GM21619 (cell line): ENCODE results near the gene NECTIN1.

Source experiments
- ATAC-seq: cut with Tn5 transposase; IDR thresholded peaks from one replicate; pipeline ENCODE4 v1.9.1; 2021; ENCODE audit not compliant: unreplicated experiment

Gene NECTIN1

DNA sequence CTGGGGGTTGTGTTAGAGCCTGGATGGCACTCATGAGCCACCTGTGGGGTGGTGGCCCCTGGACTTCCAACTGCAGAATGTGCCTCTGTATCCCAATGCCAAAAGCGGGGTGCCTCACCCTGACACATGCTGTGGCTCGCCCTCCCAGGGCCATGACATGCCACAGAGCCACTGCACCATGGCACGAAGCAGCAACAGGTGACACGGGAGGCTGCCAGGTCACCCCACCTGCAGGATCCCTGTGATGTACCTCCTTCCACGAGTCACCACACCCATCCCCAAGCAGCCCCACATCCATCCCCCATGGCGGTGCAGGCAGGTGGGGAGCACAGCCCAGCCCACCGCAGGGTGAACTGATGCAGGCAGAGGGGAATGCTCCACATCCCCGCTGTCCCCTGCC, 14.8 kb downstream of the NECTIN1 start:
- ATAC-seq, result no peak

DNA sequence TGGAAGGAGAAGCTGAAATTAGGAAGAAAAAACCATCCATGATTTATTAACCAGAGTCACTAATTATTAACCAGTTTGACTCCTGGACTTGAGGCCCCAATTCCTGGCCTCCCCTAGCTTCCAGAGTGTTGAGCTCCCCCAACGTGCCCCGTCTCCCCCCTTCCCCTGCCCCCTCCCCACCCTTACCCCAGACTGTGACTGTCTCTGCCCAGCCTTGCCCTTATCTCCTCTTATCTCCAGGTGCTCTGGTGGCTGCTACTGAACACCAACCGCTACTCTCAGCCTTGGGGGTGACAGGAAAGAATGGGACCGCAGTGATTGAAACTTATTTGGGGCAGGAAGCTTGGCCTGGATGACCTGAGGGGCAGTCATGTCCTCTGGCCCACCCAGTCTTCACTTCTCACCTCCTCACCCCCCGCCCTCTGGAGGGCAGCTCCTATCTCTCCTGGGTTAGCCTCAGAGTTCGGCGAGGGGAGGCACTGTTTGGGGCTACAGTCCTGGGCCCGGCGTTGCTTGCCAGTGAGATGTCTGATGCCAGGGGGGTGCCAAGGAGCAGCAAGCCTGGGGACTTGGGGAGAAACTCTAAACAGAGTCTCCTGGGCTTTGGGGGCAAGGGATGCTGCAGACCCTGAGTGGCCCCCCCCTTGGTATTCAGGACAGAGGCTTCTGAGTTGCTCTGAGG, 15.5 kb downstream of the NECTIN1 start:
- no peak for ATAC-seq

DNA sequence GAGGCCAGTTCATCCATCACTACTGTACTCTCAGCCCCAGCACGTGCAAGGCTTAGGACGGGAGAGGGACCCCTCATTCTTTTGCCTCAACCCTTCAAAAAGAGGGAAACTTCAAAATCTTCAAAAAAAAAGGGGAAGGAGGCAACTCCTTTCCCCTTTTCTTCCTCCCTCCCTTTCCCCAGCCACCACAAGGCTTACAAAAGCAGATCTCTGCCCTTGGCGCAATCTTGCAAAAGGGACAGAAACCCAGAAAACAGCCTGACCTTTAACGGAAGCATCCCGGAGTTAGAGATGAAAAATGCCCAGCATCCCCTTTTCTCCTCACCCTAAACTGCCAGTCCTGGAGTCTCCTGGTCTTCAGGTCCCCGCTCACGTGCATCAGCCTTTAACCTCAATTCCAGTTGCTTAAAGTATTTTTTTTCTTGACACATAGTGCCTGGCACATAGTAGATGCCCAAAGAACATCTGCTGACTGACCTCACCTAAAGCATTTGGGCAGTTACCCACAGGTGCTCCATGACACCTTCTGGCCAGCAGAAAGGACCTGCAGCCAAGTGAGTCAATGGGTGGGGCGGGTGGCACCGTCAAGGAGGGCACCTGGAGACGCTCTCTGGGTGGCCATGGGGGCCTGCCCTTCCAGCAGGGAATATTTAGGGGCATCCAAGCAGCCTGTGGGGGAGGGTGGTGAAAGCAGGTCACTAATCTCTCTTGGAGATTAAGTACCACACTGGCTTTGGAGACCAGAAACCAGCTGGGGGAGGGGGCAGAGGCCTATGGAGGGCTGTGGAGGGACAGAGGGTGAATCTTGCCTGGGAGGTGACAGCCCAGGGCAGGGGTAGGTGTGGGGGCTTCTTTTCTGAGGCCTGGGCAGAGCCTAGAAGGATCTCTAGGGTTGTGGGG, 16.3 kb downstream of the NECTIN1 start:
- ATAC-seq, result no peak

DNA sequence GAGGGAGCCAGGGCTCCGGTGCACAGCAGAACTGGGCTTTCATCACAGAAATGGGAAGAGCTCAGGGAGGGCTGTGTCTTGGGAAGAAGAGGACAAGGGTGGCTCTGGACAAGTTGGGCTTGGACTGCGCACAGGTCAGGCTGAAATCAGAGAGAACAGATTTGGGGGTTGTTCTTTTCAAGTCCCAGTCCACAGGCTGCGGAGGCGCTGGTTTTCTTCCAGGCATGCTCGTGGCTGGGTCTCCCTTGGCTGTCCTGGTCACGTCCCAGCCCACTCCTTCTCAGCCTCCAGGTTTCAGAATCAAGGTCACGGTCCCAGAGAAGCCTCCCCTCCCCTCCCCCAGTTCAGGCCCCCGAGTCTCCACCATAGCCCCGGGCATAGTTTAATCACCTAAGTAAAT, 17.0 kb downstream of the NECTIN1 start:
- no peak for ATAC-seq

DNA sequence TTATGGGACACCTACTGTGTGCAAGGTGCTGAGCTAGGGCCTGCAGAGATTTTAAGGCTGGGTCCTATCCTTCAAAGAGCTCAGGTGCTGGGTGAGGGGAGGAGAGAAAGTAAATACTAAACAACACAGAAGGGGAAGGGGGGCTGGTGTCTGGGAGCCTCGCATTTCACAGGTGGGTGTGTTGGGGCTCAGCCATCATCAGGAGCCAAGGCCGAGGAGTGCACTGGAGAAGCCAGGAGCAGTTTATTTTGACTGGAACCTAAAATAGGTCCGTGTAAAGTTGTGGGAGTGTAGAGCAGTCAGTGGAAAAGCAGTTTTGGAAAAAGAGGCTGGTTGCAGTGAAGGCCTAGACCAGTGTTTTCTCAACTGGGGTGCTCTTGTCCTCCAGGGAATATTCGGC, 17.5 kb downstream of the NECTIN1 start:
- ATAC-seq, result no peak

DNA sequence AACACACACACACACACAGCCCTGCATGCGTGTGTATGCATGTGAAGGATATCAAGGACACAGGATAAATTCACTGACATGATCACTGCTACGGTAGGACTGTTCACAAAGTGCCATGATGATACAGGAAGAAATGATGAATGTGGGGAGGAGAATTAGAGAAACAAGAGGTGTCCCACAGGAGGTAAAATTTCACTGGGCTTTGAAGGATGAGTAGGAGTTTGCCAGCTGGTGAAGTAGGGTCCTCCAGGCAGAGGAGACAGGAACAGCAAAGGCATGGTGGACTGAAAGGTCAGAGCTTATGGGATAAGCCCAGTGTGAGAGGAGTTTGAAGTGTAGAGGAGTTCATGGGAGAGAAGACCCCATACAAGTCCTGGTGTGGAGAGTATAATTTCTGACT, 18.6 kb downstream of the NECTIN1 start:
- no peak for ATAC-seq

DNA sequence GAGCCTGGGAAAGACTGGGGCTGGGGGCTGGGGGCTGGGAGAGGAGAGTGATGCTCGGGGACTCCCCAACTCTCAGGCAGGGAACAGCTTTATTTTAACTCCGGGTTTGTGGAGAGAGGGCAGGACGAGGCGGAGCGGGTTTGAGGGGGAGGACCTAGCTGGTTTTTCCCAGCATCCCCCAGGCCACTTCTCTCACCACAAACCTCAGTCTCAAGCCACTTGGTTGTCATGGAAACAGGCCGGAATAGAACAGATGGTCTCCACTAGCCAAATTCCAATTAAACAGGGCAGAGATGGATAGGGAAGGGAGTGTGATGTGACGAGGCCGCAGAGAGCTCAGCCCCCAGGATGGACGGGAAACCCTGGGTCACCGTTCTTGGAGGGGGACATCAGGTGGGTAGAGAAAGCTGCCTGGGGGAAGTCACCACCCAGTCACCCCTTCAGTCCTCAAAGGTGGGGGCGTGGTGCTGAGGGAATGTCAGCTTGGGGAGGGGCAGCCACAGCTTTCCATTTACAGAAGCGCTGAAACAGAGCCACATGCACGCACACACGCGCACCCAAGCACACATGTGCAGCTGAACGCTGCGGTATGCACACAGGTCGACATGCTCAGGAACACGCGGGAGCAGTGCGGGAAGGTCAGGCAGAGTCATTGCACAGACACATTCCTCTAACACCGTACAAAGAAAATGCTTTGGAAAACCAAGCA, 19.2 kb downstream of the NECTIN1 start:
- no peak for ATAC-seq

DNA sequence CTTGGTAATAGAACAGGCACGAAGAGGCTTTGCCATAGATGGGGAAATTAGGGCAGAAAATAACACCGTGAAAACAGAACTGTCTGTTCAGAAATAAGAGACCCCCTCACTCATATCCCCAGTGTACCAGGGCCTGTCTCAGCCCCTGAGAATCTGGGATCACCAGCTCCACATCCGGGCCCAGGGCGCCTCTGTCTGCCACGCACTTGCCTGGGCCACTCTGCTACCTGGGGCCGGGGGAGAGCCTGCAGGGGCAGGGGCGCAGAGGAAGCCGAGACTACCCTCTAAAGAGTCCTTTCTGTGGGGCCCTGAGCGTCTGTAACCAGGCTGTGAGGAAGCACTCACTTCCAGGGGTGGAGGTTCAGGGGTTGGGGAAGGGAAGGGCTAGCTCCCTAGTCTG, 19.8 kb downstream of the NECTIN1 start:
- ATAC-seq, result no peak

DNA sequence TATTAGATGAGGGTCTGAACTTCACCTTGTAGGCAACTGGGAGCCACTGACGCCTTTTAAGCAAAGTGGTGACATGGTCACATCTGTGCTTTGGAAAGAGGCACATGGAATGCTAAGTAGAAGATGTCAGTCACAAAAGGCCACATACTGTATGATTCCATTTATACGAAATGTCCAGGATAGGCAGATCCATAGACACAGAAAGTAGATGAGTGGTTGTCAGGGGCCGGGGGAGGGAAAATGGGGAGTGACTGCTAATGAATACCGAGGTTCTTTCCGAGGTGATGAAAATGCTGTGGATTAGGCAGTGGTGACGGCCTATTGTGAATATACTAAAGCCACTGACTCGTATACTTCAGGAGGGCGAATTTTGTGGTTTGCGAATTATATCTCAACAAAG, 20.6 kb downstream of the NECTIN1 start:
- ATAC-seq, result no peak

DNA sequence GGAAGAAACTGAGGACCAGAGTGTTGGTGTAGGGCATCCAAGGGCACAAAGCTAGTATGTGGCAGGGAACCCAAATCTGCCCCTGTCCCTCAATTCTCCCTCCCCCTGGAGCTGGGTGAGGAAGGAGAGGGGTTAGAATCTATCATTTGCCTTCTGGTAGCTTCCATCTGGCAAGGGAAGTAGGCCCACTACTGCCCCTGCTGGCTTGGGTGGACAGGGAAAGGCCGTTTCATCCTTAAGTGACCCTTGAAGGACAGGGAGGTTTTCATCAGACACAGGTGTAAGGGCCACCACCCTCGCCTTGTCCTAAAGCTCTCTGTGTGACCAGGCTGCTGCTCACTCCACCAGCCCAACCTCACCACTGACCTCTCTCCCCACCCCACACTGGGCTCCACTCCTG, 22.1 kb downstream of the NECTIN1 start:
- no peak for ATAC-seq

DNA sequence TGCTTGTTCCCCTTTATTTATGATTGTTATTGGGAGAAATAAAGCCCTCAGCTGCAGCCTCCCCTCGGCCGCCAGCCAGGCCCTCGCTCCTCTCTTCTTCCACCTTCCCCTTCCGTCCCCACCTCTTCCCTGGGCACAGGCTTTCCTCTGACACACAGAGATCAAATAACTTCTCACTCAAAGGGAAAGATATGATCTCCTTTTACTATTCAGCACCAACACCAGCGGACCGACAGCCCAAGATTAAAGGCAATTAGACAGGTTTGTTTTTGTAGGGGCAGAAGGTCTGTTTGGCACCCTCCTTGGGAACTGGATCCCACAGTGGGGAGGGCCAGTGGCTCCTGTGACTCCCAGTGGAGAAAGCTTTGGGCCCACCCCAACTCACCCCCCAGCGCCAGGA, 23.0 kb downstream of the NECTIN1 start:
- ATAC-seq, result no peak

DNA sequence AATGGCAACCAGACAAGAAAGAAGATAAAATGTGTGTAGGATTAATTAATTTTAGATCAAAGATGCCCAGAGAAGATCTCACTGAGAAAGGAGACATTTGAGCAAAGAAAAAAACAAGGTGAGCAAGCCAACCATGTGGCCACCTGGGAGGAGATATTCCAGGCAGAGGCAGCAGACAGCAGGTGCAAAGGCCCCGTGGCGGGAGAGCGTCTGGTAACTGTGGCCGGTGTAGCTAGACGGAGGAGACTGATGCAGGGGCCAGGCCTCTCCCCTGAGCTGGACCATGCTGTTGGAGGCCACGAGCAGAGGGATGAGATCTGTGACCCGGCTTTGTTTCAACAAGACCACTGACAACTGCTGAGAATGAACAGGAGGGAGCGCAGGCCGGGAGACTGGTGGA, 23.6 kb downstream of the NECTIN1 start:
- no peak for ATAC-seq

DNA sequence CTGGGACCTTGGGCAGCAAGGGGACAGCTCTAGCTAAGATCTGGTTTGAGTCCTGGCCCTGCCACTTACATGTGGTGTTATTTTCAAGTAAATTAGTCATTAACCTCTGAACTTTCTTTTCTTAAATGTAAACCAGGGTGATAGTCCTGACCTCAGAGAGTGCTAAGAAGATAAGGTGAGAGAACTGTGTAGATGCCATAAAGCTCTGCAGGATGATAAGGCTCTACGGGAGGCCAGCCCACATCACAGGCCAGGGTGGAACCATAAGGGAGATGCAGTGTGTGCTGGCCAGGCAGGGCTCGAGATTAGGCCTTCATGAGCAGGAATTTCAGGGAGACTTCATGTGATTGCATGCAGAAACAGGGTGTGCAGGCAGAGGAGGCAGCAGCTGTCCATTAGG, 24.2 kb downstream of the NECTIN1 start:
- no peak for ATAC-seq

DNA sequence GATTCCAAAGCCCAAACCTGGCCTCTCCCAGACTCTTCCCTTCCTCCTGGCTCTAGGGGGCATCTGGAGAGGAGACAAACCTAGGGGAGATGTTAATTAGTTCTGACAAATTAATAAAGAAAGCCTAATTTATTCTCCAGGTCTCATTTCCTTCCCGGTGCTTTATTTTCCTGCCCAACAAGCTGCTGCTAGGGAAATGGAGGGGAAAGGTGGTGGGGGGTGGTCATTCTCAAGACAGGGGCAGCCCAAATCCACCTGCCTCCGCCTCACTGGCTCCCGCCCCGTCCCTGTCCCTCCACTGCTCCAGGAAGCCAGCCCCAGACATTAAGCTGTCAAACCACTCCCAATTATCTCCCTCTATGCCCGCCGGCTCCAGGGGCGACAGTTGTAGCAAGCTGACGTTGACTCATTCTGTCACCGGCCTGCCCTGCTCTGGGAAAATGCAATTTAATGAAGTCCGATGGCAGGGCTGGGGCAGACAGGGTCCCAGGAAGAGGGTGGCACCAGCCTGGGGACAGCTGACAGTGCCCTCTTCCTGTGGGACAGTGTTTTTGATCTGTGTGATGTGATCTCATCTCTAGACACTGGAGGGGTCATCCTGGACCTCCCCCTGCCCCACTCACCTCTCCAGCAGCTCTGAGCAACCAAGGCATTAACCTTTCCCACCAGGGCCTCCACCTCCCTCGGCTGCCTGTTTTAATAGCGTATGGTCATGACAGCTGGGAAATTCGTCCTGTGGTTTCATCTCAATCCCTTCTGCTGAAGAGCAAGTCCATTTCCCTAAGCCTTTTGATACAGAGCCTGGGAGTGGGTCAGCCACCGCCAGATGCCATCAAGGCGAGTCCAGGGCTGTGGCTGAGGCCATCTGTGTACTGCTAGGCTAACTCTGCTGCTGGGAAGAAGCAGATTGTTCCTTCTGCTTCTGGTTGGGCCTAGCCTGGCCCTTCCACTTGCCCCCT, 27.1 kb downstream of the NECTIN1 start:
- no peak for ATAC-seq

DNA sequence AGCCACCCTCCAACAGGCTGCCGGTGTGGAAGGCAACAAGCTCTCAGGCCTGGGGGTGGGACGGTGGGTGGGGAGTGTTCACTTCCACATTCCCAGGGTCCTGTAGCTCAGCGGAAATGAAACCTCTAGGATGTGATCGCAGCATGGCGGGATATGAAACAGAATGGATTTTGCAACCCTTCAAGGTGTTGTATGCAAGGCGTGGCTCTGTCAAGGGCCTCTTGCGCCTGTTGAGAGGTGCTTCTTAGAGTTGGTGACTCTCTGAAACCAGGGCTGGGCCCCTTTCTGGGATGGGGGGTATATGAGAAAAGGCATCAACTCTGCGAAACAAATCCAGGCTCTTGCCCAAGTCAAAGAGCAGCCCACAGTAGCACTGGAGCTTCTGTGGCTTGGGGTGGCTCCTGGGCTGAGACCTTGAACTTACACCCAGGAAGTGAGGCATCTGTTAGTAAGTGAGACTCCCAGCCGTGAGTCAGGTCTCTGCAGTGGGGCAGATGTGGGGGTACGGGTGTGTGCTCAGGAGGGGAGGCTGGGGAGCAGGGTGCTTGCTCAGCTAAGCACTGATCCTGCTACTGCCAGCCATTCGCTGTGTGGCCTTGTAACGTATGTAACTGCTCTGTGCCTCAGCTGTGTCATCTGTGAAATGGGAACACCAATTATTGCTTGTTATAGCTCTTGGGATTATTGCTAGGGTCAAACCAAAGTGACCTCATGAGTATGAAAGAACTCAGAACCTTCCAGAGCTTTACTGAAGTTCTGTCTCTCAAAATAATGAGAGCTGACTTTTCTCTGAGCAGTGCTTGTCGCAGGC, 28.3 kb downstream of the NECTIN1 start:
- ATAC-seq, result no peak

DNA sequence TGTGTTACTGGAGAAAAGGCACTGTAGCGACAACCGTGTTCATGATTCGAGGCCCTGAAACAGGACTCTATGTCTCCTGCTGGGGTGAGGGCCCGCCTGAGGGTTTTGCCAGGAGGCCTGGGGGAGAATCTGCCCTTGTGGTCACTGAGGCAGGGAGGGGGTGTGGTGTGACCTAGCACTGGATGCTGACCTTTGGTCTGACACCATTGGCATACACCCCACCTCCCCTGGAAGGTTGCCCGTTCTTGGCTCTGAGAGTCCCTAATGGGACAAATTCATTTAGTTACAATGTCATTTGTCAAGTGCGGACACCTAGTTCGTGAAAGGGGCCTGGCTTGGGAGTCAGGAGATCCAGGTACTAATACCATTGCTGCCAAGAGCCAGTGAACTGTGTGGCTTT, 29.0 kb downstream of the NECTIN1 start:
- ATAC-seq, result no peak

DNA sequence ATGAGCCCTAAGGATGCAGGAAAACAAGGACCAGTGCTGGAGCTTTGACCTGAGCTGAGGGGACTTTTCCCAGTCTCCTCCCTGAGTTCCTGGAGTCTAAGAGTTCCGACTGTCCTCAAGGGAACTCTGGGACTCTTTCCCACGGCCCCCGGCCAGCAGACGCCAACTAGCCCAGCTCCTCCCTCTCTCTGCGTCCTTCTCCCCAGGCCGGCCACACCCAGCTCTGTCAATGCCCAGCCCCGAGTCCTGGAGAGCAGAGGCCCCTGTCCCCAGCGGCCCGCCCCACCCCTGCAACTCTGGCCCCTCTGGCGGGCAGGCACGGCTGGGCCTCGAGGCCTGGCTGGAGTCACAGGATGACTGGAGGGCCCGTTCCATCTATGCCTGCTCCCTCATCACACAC, 29.8 kb downstream of the NECTIN1 start:
- no peak for ATAC-seq

DNA sequence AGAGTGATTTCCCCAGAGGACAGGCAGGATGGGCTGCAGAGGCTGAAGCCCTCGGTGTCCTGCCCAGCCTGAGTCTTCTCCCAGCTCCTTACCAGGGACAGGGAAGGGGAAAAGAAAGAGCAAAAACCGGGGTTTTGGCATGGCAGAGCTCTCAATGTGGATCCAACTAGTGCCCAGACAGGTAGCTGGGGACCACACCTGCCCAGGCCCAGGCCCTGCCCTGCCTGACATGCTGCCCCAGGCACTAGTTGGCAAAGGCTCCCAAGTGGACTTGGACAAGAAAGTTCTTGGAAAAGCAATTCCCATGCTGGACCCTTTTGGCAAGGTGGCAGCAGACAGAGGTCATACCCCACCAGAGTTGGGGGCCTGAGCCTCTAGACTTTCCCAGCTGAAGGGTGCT, 31.1 kb downstream of the NECTIN1 start:
- ATAC-seq, result no peak

DNA sequence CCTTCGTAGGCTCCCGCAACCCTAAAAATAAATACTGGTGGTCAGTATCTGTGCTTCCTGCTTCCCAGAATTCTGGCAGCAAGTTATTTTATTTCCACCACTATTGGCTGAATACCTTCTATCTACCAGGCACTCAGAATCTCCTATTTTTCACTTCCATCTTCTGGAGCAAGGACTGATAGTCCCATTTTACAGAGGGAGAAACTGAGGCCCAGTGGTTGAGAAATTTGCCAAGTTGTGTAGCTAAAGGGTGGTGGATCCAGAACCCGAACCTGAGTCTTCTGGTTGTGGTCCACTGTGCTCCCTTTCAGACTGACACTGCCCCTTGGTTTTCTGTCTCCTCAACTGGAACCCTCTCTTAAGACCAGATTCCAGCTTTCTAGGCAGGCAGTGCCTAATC, 31.6 kb downstream of the NECTIN1 start:
- ATAC-seq, result no peak
